ENCODE measurements around the gene PARVB.

The PARVB gene

DNA sequence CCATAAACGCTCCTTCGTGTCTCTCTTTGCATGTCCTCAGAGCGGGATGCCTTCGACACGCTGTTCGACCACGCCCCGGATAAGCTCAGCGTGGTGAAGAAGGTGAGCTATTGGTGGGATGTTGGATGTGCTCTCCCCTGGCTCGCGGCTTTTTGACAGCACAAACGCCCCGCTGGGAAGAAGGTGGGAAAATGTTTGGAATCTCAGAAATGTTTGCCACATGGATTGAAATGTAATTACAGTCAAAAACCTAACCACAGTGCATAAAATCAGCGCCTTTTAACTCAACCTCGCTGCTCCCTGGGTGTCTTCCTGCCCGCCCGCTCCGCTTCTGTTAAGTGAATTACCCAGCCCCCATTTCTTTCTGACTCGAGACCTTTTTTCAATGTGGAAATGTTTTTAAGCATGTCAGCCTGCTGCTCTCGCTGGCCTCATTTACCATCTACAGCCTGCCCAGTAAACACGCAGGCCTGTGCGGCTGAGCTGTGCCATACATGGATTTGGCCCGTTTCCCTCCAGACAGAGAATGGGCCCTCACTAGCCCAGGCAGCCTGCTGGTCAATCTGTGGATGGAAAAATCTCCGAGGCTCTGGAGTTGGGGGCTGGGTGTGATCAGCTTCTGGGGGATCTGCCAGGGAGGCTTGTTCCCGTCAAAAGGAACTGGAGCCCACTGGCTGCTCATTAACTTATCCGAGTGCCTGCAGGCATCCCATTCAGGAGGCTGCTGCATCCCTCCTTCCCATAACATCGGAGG is 123.9 kb downstream of the PARVB start:
- H3K4me3 ChIP-seq (ENCODE audit: low read depth, low read length): no peak overlapping the region
- POLR2A ChIA-PET: interaction anchor here (0.7 kb wide), 1 partner anchor 403 kb away, joined by 3 read pairs; no protein-coding TSS in a partner anchor
- DNase-seq (ENCODE audit: low read depth, low spot score): peak; percentile 42
- CTCF ChIA-PET: no interaction called here
- TF ChIP-seq CTCF (IDR thresholded peaks at IDR 0.05; ENCODE audit: insufficient read depth, low read length, missing control alignments): no peak

DNA sequence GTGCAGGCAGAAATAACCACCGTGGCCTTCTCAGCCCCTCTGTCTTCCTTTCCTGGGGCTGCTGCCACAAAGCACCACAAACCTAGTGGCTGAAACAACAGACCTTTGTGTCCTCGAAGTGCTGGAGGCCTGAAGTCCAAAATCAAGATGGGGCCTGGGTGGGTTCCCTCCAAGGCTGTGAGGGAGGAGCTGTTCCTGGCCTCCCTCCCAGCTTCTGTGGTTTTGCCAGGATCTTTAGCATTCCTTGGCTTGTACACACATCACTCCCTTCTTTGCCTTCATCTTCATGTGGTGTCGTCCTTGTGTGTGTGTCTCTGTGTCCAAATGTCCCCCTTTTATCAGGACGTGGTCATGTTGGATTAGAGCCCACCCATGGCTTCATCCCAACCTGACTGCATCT is 127.6 kb downstream of the PARVB start:
- no peak for DNase-seq (ENCODE audit: low read depth, low spot score)
- no peak for TF ChIP-seq CTCF (IDR thresholded peaks at IDR 0.05; ENCODE audit: insufficient read depth, low read length, missing control alignments)
- POLR2A ChIA-PET: no interaction called here
- CTCF ChIA-PET: interaction anchor here (0.9 kb wide), 1 partner anchor 162 kb away, joined by 3 read pairs; no protein-coding TSS in a partner anchor
- no peak overlapping the region for H3K4me3 ChIP-seq (ENCODE audit: low read depth, low read length)

- ChIA-PET CTCF (no interaction called here), POLR2A (no interaction called here)
- no peak overlapping the region for H3K4me3 ChIP-seq (ENCODE audit: low read depth, low read length)
- DNase-seq (ENCODE audit: low read depth, low spot score): no peak
- TF ChIP-seq CTCF (IDR thresholded peaks at IDR 0.05; ENCODE audit: insufficient read depth, low read length, missing control alignments): no peak
Observed at GRCh38 chr22:44153710-44154109, 129.6 kb downstream of the PARVB start.

- TF ChIP-seq CTCF (IDR thresholded peaks at IDR 0.05; ENCODE audit: insufficient read depth, low read length, missing control alignments): no peak
Observed at GRCh38 chr22:44154436-44154942, 130.4 kb downstream of the PARVB start.

GRCh38 chr22:44155115-44155514 is 131.0 kb downstream of the PARVB start:
- no peak for TF ChIP-seq CTCF (IDR thresholded peaks at IDR 0.05; ENCODE audit: insufficient read depth, low read length, missing control alignments)
- POLR2A ChIA-PET: no interaction called here
- CTCF ChIA-PET: no interaction called here
- no peak for DNase-seq (ENCODE audit: low read depth, low spot score)
- no peak overlapping the region for H3K4me3 ChIP-seq (ENCODE audit: low read depth, low read length)

More at GRCh38 chr22:44154436-44154942, 130.4 kb downstream of the PARVB start:
- ChIA-PET CTCF (no interaction called here), POLR2A (no interaction called here)
- H3K4me3 ChIP-seq (ENCODE audit: low read depth, low read length): no peak overlapping the region
- peak; percentile 78 for DNase-seq (ENCODE audit: low read depth, low spot score)

GRCh38 chr22:44157916-44158618 is 134.0 kb downstream of the PARVB start:
- CTCF ChIA-PET: interaction anchor here (0.7 to 0.9 kb wide), 2 partner anchors 165 to 311 kb away, joined by 3 read pairs; no protein-coding TSS in a partner anchor
- H3K4me3 ChIP-seq (ENCODE audit: low read depth, low read length): no peak overlapping the region
- POLR2A ChIA-PET: no interaction called here
- no peak for TF ChIP-seq CTCF (IDR thresholded peaks at IDR 0.05; ENCODE audit: insufficient read depth, low read length, missing control alignments)
- DNase-seq (ENCODE audit: low read depth, low spot score): no peak
